IPS-18c (cell line): Measurements from ENCODE around the gene WDPCP.
"Not testable (repeated sequence)": the region's sequence is repeated elsewhere in the genome, so short reads cannot be mapped to it uniquely, and the experiment has no call there.

ENCODE experiments used
- H3K4me3 ChIP-seq: 2 replicates; pipeline ENCODE4 v1.7.0; 2013; ENCODE audit warnings: low read depth, mild to moderate bottlenecking, low read length, moderate library complexity; ENCODE audit not compliant: insufficient read depth
- H3K9me3 ChIP-seq: one replicate; pipeline ENCODE4 v1.6.1; 2013; ENCODE audit warnings: mild to moderate bottlenecking, low read length, moderate library complexity; ENCODE audit not compliant: control insufficient read depth, insufficient read depth

WDPCP gene

DNA sequence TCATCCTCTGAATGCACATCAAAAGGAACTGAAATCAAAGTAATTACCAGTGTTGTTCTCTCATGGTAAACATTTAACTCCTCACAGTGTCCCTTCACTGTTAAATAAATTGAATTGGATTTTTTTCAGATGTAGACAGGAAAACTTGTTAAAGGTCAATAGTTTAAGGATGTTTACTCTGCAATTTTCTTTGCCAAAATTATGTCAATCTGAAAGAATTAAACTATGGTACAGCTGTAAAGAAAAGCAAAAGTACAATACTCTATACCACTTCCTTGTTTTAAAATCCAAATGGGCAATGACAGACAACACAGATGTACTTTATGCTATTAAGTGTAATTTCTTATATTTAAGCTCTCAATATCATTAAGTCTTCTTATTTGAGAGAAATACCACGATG lies 153.2 kb downstream of the WDPCP start:
- H3K9me3 ChIP-seq: no peaks in the 10 kb centered on the region
- no peak overlapping the region for H3K4me3 ChIP-seq

GRCh38 chr2:63434024-63435001 lies 154.0 kb downstream of the WDPCP start:
- Histone ChIP-seq H3K4me3 (no peak overlapping the region), H3K9me3 (no peaks in the 10 kb centered on the region)

- no peaks in the 10 kb centered on the region for H3K9me3 ChIP-seq
Measured at GRCh38 chr2:63432373-63432772, 155.9 kb downstream of the WDPCP start.

GRCh38 chr2:63425606-63426005 lies 162.7 kb downstream of the WDPCP start:
- Histone ChIP-seq H3K9me3 (no peaks in the 10 kb centered on the region), H3K4me3 (no peak overlapping the region)

More at GRCh38 chr2:63432373-63432772, 155.9 kb downstream of the WDPCP start:
- H3K4me3 ChIP-seq: no peak overlapping the region

DNA sequence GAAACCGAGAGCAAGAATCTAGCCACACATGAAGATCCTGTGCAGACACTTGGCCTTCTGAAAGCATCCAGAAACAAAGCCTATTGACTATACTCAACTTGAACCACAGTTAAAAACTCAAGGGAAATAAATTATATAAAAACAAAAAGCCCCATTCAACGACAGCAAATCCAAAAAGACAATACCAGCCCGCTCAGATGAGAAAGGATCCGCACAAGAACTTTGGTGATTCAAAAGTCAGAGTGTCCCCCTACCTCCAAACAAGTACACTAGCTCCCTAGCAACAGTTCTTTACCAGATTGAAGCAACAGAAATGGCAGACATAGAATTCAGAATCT lies 163.2 kb downstream of the WDPCP start:
- Histone ChIP-seq H3K9me3 (no peaks in the 10 kb centered on the region), H3K4me3 (no peak overlapping the region)

- no peaks in the 10 kb centered on the region for H3K9me3 ChIP-seq
- H3K4me3 ChIP-seq: no peak overlapping the region; the same call in 1 of the 2 replicates
Measured at GRCh38 chr2:63424329-63425078, 163.8 kb downstream of the WDPCP start.

DNA sequence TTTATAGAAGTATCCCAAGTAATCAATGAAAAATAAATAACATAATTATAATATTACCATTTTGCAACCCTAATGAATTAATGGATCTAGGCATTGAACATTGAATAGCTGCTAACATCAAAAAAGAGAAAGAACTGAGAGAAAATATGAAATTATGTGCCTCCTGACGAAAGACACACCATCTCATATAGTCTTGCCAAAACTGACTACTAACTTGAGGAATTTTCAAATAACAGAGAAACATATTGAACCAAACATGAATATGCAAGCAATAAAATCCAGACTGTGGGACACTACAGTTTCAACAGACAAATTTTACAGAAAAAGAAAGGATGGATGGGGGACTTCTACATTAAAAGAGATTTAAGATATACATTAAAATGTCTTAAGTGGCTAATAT lies 165.7 kb downstream of the WDPCP start:
- no peaks in the 10 kb centered on the region for H3K9me3 ChIP-seq
- no peak overlapping the region for H3K4me3 ChIP-seq

GRCh38 chr2:63408530-63408929 lies 179.7 kb downstream of the WDPCP start:
- Histone ChIP-seq H3K4me3 (no peak overlapping the region), H3K9me3 (no peaks in the 10 kb centered on the region)

DNA sequence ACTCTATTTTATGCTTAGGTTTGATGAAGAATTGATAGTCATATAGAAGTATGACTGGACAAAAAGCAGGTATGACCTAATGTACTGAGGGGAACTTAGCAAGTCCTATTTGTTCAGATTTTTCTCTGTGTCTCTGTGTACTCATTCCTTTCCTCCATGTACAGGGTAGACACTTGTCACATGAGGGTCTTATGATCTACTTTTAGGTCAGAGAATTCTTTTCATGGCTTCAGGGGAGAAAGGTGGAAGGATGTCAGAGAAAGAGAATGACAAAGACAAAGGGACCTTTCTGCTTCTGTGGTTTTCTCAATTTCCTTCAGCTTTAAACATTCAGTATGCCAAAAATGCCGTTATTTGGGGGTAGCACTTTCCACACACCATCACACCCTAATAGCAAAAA lies 181.6 kb downstream of the WDPCP start:
- no peak overlapping the region for H3K4me3 ChIP-seq
- no peaks in the 10 kb centered on the region for H3K9me3 ChIP-seq

GRCh38 chr2:63403820-63404219 lies 184.5 kb downstream of the WDPCP start:
- no peak overlapping the region for H3K4me3 ChIP-seq
- no peaks in the 10 kb centered on the region for H3K9me3 ChIP-seq

GRCh38 chr2:63402889-63403288 lies 185.4 kb downstream of the WDPCP start:
- not testable (repeated sequence) for H3K4me3 ChIP-seq, H3K9me3 ChIP-seq

GRCh38 chr2:63399156-63399555 lies 189.1 kb downstream of the WDPCP start:
- Histone ChIP-seq H3K9me3 (no peaks in the 10 kb centered on the region), H3K4me3 (no peak overlapping the region)

DNA sequence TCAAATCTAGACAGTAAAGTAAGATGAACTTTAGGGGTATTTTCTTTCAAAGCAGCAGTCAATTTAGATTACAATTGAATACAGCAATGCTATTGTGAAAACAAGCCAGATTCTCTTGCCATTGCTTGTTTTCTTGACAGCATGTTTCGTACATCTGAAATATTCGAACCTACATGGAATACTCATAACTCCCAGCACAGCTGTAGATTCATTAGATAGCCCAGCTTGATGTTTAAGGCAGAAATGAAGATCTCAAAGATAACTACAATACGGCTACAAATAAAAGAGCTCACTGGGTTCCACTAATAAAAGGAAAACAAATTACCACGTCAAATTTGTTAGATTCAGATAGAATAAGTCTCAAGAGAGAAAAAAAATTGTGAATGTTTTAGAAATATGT lies 208.8 kb downstream of the WDPCP start:
- Histone ChIP-seq H3K9me3 (peaks cover 2% of the 10 kb centered on the region), H3K4me3 (no peak overlapping the region)

DNA sequence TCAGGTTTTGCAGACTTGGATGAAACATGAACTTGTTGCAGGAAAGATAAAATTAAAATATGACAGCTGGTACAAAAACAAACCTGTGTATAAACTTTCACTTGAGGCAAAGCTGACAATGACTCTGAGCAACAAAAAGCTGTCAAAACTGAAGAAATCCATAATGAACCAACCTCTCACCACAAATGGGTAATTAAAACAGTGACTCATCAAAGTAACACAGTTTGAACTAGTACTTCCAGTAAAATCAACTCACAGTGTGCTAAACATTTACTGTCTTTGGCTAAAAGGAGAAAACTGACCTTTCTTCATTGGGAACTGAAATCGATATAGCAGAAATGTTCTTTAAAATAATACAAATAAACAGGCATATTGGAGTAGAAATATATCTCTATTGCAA lies 209.7 kb downstream of the WDPCP start:
- no peak overlapping the region for H3K4me3 ChIP-seq
- peaks cover 2% of the 10 kb centered on the region for H3K9me3 ChIP-seq

DNA sequence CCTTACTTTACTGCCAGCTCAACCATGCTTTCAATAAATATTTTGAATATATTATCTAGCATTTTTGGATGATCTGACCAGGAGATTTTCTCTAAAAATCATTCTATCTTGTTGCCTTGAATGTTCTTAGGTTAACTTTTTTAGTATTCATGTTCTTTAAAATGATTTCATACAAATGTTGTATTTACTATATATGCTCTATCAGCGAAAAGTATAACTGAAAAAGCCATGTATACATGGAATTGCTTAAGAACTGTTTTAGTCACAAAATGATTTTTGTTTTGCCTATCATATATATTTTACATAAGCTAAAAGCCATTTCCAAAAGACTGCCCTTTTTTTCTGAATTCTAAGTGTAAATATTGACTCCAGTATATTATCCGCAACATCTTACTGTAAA lies 213.9 kb downstream of the WDPCP start:
- no peak overlapping the region for H3K4me3 ChIP-seq
- H3K9me3 ChIP-seq: no peaks in the 10 kb centered on the region

DNA sequence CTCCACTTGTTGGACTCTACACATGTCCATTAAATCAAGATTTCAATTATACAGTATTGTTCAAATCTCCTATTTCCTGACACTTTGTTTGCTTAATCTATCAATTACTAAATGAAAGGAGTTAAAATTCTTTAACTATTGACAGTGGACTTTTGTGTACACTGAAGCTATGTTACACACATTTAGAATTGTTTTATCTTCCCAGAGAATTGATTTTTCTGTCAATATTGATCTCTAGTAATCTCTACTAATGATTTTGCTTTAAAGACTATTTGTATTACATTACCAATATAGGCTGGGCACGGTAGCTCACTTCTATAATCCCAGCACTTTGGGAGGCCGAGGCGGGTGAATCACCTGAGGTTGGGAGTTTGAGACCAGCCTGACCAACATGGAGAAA lies 215.7 kb downstream of the WDPCP start:
- Histone ChIP-seq H3K4me3 (no peak overlapping the region), H3K9me3 (no peaks in the 10 kb centered on the region)

DNA sequence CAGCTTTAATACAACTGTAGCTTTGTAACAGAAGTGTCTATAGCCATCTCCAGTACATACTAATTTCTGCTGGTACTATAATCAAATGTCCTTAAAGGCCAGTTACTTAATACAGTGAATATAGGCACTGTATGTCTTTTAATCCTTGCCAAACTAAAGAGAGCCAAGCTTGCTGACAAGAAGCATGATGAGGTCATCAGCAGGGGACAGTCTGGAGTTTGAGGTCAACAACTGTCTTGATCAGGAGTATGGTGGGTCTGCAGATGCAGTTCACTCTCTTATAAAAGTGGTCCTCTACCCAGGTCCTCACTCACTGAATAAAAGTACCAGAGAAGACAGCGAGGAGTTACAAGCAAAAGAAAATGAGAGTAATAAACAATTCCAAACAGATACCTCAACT lies 219.1 kb downstream of the WDPCP start:
- Histone ChIP-seq H3K4me3 (no peak overlapping the region), H3K9me3 (no peaks in the 10 kb centered on the region)

GRCh38 chr2:63364866-63365265 lies 223.4 kb downstream of the WDPCP start:
- H3K4me3 ChIP-seq: no peak overlapping the region
- H3K9me3 ChIP-seq: no peaks in the 10 kb centered on the region
